ENCODE measurements around the gene IRF4. TPM values are rescaled to one million over a fixed set of nuclear protein-coding genes. Genes with fewer than 3 reads are reported as not detected.

The IRF4 gene
- total RNA-seq = under 0.01 TPM in 1 of 2 replicates, not detected in the other

GRCh38 chr6:391559-392440 lies at the start of gene IRF4:
IRF4 (plus strand) TSS chr6:391752; CDS start chr6:393153, 1,401 bp downstream.

Other genes with a start within 250 kb of the IRF4 start
- 17.9 and 18.6 TPM in 2 replicates for gene DUSP22, start 99.3 kb upstream of the IRF4 start, total RNA-seq